Uterus (tissue), 4 donors: ENCODE results near the gene TCF3. TPM values are rescaled to one million over a fixed set of nuclear protein-coding genes. Genes with fewer than 3 reads are reported as not detected.

Experiments used
- DNase-seq, 2 donors: peaks; one replicate each; pipeline ENCODE4 v3.0.0-alpha.2; 2019 to 2020
- H3K27ac ChIP-seq, 2 donors: fragments of 200-600 bp; sonication (generic); 1 replicate in 1 of 2; 2 replicates in 1 of 2; pipeline ENCODE4 v1.5.1; 2016 to 2018
- H3K27me3 ChIP-seq, 2 donors: fragments of 200-600 bp; sonication (generic); one replicate each; pipeline ENCODE4 v1.5.1; 2018 to 2019; ENCODE audit warnings: control low read depth in 1 of 2
- H3K36me3 ChIP-seq, 2 donors: fragments of 200-600 bp; sonication (generic); one replicate each; pipeline ENCODE4 v1.5.1; 2019; ENCODE audit warnings: control low read depth in 1 of 2
- H3K4me1 ChIP-seq, 2 donors: fragments of 200-600 bp; sonication (generic); one replicate each; pipeline ENCODE4 v1.5.1; 2018 to 2019; ENCODE audit warnings: control low read depth in 1 of 2
- H3K4me3 ChIP-seq, 2 donors: fragments of 200-600 bp; sonication (generic); 1 replicate in 1 of 2; 2 replicates in 1 of 2; pipeline ENCODE4 v1.5.1; 2018 to 2019; ENCODE audit warnings: mild to moderate bottlenecking in 1 of 2
- H3K9me3 ChIP-seq, 2 donors: fragments of 200-600 bp; sonication (generic); one replicate each; pipeline ENCODE4 v1.5.1; 2019; ENCODE audit warnings: control low read depth in 1 of 2
- CTCF ChIP-seq, 4 experiments: fragments of 200-600 bp in 2 of 4; fragments of 450-650 bp in 2 of 4; sonication (generic) in 2 of 4; IDR thresholded peaks; one replicate each; pipeline ENCODE4 v1.5.1; 2016 to 2019; ENCODE audit warnings: antibody characterized with exemption in 4 of 4, mild to moderate bottlenecking in 2 of 4, moderate library complexity in 1 of 4
- POLR2A ChIP-seq, 2 donors: fragments of 450-650 bp; IDR thresholded peaks; one replicate each; pipeline ENCODE4 v1.6.1; 2016; ENCODE audit warnings: antibody characterized with exemption in 2 of 2, mild to moderate bottlenecking in 1 of 2, moderate library complexity in 1 of 2
- intact Hi-C: fragments of 100-400 bp; cut with DNase I; formaldehyde crosslinking; loops from one replicate; pipeline ENCODE4 v1.15.1; 2023; ENCODE audit warnings: low total_unique reads
- total RNA-seq, 4 donors: library from RNA; depleted of rRNA in 3 of 4; stranded (reverse); fragments of >200 nt in 3 of 4; gene quantifications; one replicate each; pipeline versions ENCODE4 v1.1.0 to v1.2.4, GENCODE V29; 2014 to 2023
- donor health status: DM: yes; HTN: yes; CAD: no.

TCF3 gene
- total RNA-seq, 4 donors from 2014 or later, result 15.6 to 132 (median 65.7) TPM

DNA sequence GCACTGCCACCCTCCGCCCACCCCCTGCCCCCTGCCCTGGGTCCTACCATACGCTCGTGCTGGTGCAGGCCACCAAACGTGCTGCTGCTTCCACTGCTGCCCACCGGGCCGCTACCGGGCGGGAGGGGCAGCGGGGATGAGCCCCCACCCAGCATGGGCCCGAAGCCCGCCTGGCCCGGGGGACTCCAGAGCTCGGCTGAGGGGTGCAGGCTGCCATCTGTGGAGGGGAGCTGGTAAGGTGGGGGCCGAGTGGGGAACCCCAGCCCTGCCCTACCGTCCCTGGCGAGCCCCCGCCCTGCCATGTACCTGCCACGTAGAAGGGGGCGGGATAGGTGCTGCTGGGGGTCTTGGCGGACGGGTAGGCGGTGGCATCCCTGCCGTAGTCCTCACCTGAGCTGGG, 30.4 kb downstream of the TCF3 start:
- TF ChIP-seq CTCF (IDR thresholded peaks at IDR 0.05) (no peak), POLR2A (IDR thresholded peaks at IDR 0.05) (no peak)
- Histone ChIP-seq H3K27me3 (no peaks in the 10 kb centered on the region), H3K27ac (no peak overlapping the region), H3K9me3 (no peaks in the 10 kb centered on the region), H3K4me3 (no peak overlapping the region), H3K4me1 (no peaks in the 10 kb centered on the region), H3K36me3 (no peaks in the 10 kb centered on the region)
- no peak for DNase-seq
- intact Hi-C loops, result no loop called here

GRCh38 chr19:1621574-1621973, 30.8 kb downstream of the TCF3 start:
- Histone ChIP-seq H3K9me3 (no peaks in the 10 kb centered on the region), H3K27ac (no peak overlapping the region), H3K36me3 (no peaks in the 10 kb centered on the region), H3K27me3 (no peaks in the 10 kb centered on the region), H3K4me3 (no peak overlapping the region), H3K4me1 (no peaks in the 10 kb centered on the region)
- DNase-seq, result no peak
- TF ChIP-seq POLR2A (IDR thresholded peaks at IDR 0.05), result no peak
- intact Hi-C loops, result no loop called here

GRCh38 chr19:1621021-1621420, 31.4 kb downstream of the TCF3 start:
- Histone ChIP-seq H3K4me3 (no peak overlapping the region), H3K27ac (no peak overlapping the region), H3K36me3 (no peaks in the 10 kb centered on the region), H3K27me3 (no peaks in the 10 kb centered on the region), H3K9me3 (no peaks in the 10 kb centered on the region), H3K4me1 (no peaks in the 10 kb centered on the region)
- DNase-seq, result no peak
- intact Hi-C loops, result no loop called here
- TF ChIP-seq CTCF (IDR thresholded peaks at IDR 0.05) (no peak), POLR2A (IDR thresholded peaks at IDR 0.05) (no peak)

DNA sequence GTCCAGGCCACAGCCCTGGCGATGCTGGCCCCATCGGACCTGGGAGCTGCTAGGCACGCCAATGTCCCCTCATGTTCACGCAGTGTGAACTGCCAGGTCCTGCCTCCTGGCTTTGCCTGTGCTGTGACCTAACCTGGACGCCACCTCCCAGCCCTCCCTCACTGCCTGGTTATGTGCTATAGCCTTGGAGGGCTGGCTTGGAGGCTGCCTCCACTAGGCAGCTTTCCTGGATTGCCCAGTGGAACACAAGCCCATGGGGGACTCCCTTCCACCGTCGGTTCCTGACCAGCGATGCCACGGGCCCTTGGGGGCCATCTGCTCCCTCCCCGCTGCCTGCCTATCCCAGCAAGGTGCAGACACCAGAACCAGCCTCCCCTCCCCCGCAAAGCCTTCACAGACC, 31.9 kb downstream of the TCF3 start:
- no peaks in the 10 kb centered on the region for H3K27me3 ChIP-seq
- no peak overlapping the region for H3K4me3 ChIP-seq
- no peaks in the 10 kb centered on the region for H3K4me1 ChIP-seq
- intact Hi-C loops, result no loop called here
- H3K36me3 ChIP-seq, result no peaks in the 10 kb centered on the region
- H3K27ac ChIP-seq, result no peak overlapping the region
- H3K9me3 ChIP-seq, result no peaks in the 10 kb centered on the region
- TF ChIP-seq POLR2A (IDR thresholded peaks at IDR 0.05) (no peak), CTCF (IDR thresholded peaks at IDR 0.05) (no peak)
- DNase-seq, result no peak

- Histone ChIP-seq H3K9me3 (no peaks in the 10 kb centered on the region), H3K27ac (no peak overlapping the region), H3K36me3 (no peaks in the 10 kb centered on the region), H3K4me1 (no peaks in the 10 kb centered on the region), H3K27me3 (no peaks in the 10 kb centered on the region), H3K4me3 (no peak overlapping the region)
- TF ChIP-seq POLR2A (IDR thresholded peaks at IDR 0.05), result no peak
- no peak for TF ChIP-seq CTCF (IDR thresholded peaks at IDR 0.05)
- no peak for DNase-seq
- intact Hi-C loops, result no loop called here
Measured at GRCh38 chr19:1619703-1620102, 32.7 kb downstream of the TCF3 start.

DNA sequence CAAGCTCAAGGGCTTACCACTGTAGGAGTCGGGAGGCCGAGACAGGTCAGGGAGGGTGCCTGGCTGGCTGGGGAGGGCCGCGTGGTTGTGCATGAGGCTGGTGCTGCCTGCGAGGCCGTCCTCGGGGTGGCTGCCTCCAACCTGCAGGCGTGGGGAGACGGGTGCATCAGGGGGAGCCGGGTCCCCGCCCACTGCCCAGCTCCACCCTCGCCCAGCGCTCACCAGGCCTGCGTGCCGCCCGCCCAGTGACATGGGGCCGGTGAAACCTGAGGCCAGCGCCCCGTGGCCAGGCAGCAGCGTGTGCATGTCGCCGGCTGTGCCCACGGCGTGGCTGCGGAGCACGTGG, 33.3 kb downstream of the TCF3 start:
- Histone ChIP-seq H3K36me3 (no peaks in the 10 kb centered on the region), H3K4me3 (no peak overlapping the region), H3K27me3 (no peaks in the 10 kb centered on the region), H3K27ac (no peak overlapping the region), H3K9me3 (no peaks in the 10 kb centered on the region), H3K4me1 (no peaks in the 10 kb centered on the region)
- TF ChIP-seq POLR2A (IDR thresholded peaks at IDR 0.05) (no peak), CTCF (IDR thresholded peaks at IDR 0.05) (no peak)
- no peak for DNase-seq
- intact Hi-C loops, result no loop called here
